ENCODE results near the gene PKNOX2. TPM values are rescaled to one million over a fixed set of nuclear protein-coding genes. Genes with fewer than 3 reads are reported as not detected.

The PKNOX2 gene
- polyA plus RNA-seq, 2 of the 4 experiments (the other 2 are of a cell fraction), result not detected

DNA sequence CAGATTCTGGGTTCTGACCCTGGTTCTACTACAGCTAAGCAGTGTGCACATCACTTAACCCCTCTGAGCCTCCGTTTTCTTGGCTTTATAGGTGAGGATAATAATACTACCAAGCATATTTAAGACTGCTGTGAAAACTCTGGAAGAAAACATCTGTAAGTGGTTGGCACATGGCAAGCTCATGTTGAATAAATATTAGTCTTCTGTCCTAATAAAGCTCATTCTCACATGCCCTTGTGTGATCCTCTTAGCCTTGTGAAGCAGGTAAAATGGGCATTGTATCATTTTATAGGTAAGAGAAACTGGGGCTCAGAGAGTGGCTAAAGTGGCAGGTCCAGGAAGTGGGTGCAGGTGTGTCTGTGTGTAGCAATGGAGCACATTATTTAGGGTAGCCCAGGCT, 8.5 kb downstream of the PKNOX2 start:
- no peak overlapping the region for H3K4me2 ChIP-seq
- H3K4me3 ChIP-seq, result no peak overlapping the region
- ChIA-PET POLR2A (no interaction called here), CTCF (interaction anchor here (1.2 to 2.4 kb wide), 3 partner anchors 8 to 32 kb away, joined by 3 to 8 read pairs (median 4); partner anchors contain the start of gene PKNOX2)
- H3K27ac ChIP-seq, result no peak overlapping the region
- TF ChIP-seq HOXB13 (CRISPR knock-in tag; IDR thresholded peaks at IDR 0.05; ENCODE audit: low read depth) (no peak), BHLHE40 (IDR thresholded peaks at IDR 0.05; ENCODE audit: low read depth, low read length) (no peak), EHMT2 (IDR thresholded peaks at IDR 0.05; ENCODE audit: low read depth) (no peak), CHD2 (IDR thresholded peaks at IDR 0.05; ENCODE audit: low read length, partially characterized antibody) (no peak), CBX8 (IDR thresholded peaks at IDR 0.05) (no peak), CTCF (IDR thresholded peaks at IDR 0.05) (no peak), NFE2L2 (conservative IDR thresholded peaks at IDR 0.05; ENCODE audit: low read length) (no peak), RAD21 (conservative IDR thresholded peaks at IDR 0.05 in 1 of 2, IDR thresholded peaks at IDR 0.05 in 1 of 2) (no peak), HMGXB4 (CRISPR knock-in tag; IDR thresholded peaks at IDR 0.05; ENCODE audit: borderline replicate concordance) (no peak), RCOR1 (IDR thresholded peaks at IDR 0.05; ENCODE audit: low read depth, low read length) (no peak), POLR2A (IDR thresholded peaks at IDR 0.05; ENCODE audit: low read length) (no peak), RARB (CRISPR knock-in tag; IDR thresholded peaks at IDR 0.05) (no peak), RNF2 (IDR thresholded peaks at IDR 0.05; ENCODE audit: borderline replicate concordance, low read depth) (no peak)
- TF ChIP-seq, protein P1, sequence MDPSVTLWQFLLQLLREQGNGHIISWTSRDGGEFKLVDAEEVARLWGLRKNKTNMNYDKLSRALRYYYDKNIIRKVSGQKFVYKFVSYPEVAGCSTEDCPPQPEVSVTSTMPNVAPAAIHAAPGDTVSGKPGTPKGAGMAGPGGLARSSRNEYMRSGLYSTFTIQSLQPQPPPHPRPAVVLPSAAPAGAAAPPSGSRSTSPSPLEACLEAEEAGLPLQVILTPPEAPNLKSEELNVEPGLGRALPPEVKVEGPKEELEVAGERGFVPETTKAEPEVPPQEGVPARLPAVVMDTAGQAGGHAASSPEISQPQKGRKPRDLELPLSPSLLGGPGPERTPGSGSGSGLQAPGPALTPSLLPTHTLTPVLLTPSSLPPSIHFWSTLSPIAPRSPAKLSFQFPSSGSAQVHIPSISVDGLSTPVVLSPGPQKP (IDR thresholded peaks at IDR 0.05; ENCODE audit: low read depth, low read length), result no peak
- TF ChIP-seq, protein P2, sequence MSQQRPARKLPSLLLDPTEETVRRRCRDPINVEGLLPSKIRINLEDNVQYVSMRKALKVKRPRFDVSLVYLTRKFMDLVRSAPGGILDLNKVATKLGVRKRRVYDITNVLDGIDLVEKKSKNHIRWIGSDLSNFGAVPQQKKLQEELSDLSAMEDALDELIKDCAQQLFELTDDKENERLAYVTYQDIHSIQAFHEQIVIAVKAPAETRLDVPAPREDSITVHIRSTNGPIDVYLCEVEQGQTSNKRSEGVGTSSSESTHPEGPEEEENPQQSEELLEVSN (IDR thresholded peaks at IDR 0.05; ENCODE audit: borderline replicate concordance, low read depth), result no peak
- 5% methylated on average over 1 of the region's 1 CpG for WGBS (ENCODE audit: missing lambda C conversion rate)
- H3K9me3 ChIP-seq, result no peaks in the 10 kb centered on the region
- no peak for ATAC-seq
- no peak for FAIRE-seq
- H3K4me1 ChIP-seq, result no peaks in the 10 kb centered on the region
- DNase-seq (ENCODE audit: low read depth in 1 of 2, low spot score in 1 of 2), result no peak

GRCh38 chr11:125173556-125173955, 9.0 kb downstream of the PKNOX2 start:
- no peak for DNase-seq (ENCODE audit: low read depth in 1 of 2, low spot score in 1 of 2)
- 0% methylated on average over 4 of the region's 8 CpGs for WGBS (ENCODE audit: missing lambda C conversion rate)
- no peak overlapping the region for H3K4me3 ChIP-seq
- FAIRE-seq, result no peak
- ATAC-seq, result no peak
- H3K27ac ChIP-seq, result no peak overlapping the region
- POLR2A ChIA-PET, result no interaction called here
- CTCF ChIA-PET, result interaction anchor here (1.2 to 2.4 kb wide), 3 partner anchors 9 to 31 kb away, joined by 3 to 8 read pairs (median 4); partner anchors contain the start of gene PKNOX2
- H3K9me3 ChIP-seq, result no peaks in the 10 kb centered on the region
- H3K4me2 ChIP-seq, result no peak overlapping the region
- H3K4me1 ChIP-seq, result no peaks in the 10 kb centered on the region
- TF ChIP-seq MAZ (IDR thresholded peaks at IDR 0.05; ENCODE audit: borderline replicate concordance, low read depth, low read length) (no peak), FOSL2 (IDR thresholded peaks at IDR 0.05) (no peak), FOSL2 (CRISPR knock-in tag; IDR thresholded peaks at IDR 0.05) (no peak), POLR2A (IDR thresholded peaks at IDR 0.05; ENCODE audit: low read length) (no peak), RAD21 (conservative IDR thresholded peaks at IDR 0.05 in 1 of 2, IDR thresholded peaks at IDR 0.05 in 1 of 2) (no peak), CEBPB (IDR thresholded peaks at IDR 0.05) (no peak), USF2 (IDR thresholded peaks at IDR 0.05) (no peak), SMC3 (IDR thresholded peaks at IDR 0.05) (no peak), NFE2L2 (conservative IDR thresholded peaks at IDR 0.05; ENCODE audit: low read length) (no peak), CBX8 (IDR thresholded peaks at IDR 0.05) (no peak), MAFK (IDR thresholded peaks at IDR 0.05; ENCODE audit: partially characterized antibody) (no peak), ZSCAN20 (CRISPR knock-in tag; IDR thresholded peaks at IDR 0.05) (no peak), PHF8 (IDR thresholded peaks at IDR 0.05; ENCODE audit: borderline replicate concordance, low read depth) (no peak), RCOR1 (IDR thresholded peaks at IDR 0.05; ENCODE audit: low read depth, low read length) (no peak), EHMT2 (IDR thresholded peaks at IDR 0.05; ENCODE audit: low read depth) (no peak), CHD2 (IDR thresholded peaks at IDR 0.05; ENCODE audit: low read length, partially characterized antibody) (no peak)
- TF ChIP-seq, protein P1 (IDR thresholded peaks at IDR 0.05; ENCODE audit: low read depth, low read length), result no peak
- TF ChIP-seq, protein P3, sequence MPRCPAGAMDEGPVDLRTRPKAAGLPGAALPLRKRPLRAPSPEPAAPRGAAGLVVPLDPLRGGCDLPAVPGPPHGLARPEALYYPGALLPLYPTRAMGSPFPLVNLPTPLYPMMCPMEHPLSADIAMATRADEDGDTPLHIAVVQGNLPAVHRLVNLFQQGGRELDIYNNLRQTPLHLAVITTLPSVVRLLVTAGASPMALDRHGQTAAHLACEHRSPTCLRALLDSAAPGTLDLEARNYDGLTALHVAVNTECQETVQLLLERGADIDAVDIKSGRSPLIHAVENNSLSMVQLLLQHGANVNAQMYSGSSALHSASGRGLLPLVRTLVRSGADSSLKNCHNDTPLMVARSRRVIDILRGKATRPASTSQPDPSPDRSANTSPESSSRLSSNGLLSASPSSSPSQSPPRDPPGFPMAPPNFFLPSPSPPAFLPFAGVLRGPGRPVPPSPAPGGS (IDR thresholded peaks at IDR 0.05), result no peak

Data from A549 (cell line).